Measurements from ENCODE around the gene RNGTT.
A peak's percentile ranks its signal among the peaks of the same experiment; 100 is the strongest.
"Not testable (repeated sequence)": the region's sequence is repeated elsewhere in the genome, so short reads cannot be mapped to it uniquely, and the experiment has no call there.

Gene RNGTT

DNA sequence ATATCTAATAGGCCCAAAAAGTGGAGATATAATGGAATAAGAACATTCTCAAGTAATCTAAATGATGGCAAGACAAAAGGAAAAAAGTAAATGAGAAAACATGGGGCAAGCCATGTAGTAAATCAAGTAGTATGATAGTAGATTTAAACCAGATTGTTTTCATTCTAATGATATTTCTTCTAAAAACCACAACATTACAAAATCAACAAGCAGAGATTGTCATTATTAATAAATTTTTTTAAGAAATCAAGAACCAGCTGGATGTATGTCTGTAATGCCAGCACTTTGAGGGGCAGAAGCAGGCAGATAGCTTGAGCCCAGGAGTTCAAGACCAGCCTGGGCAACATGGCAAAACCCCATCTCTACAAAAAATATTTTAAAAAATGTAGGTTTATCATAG is 155.0 kb downstream of the RNGTT start:
- DNase-seq (ENCODE audit: low spot score), result no peak

DNA sequence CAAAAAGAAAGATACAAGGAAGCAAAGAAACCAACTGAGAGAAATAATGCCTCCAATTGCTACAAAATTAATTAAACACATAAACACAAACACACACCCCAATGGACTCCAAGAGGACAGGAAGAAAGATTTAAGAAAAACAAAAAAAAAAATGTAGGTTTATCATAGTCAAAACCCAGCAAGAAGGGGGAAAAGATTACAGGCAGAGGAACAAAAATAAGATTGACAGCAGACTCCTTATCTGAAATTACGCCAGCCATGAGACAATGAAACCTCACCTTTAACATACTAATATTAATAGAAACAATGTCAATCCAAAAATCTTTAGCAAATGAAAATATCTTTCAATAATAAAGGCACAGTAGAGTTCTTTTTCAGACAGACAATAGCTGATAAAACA is 155.8 kb downstream of the RNGTT start:
- no peak for DNase-seq (ENCODE audit: low spot score)

DNA sequence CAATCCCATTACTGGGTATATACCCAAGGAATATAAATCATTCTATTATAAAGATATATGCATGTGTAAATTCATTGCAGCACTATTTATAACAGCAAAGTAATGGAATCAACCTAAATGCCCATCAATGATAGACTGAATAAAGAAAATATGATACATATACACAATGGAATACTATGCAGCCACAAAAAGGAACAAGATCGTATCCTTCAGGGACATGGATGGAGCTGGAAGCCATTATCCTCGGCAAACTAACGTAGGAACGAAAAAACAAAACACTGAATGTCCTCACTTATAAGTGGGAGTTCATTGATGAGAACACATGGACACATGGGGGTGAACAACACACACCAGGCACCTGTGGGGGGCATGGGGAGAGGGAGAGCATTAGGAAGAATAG is 156.7 kb downstream of the RNGTT start:
- no peak for DNase-seq (ENCODE audit: low spot score)

DNA sequence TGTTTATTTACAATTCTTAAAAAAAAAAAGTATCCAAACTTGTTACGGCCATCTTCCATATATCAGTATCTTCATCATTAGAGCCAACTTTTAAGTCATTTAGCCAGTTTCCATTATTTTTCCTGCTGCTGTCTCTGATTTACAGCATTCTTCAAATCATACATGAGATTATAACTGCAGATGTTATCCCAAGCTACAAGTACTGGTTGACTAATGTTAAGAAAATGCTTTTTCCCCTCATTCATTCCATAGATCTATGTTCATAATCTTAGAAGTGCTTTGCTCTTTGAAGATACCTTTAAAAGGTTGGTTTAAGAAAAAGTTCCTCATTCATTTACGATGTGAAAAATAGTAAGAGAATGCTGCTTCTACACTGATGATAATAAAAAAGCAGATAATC is 158.7 kb downstream of the RNGTT start:
- no peak for DNase-seq (ENCODE audit: low spot score)

DNA sequence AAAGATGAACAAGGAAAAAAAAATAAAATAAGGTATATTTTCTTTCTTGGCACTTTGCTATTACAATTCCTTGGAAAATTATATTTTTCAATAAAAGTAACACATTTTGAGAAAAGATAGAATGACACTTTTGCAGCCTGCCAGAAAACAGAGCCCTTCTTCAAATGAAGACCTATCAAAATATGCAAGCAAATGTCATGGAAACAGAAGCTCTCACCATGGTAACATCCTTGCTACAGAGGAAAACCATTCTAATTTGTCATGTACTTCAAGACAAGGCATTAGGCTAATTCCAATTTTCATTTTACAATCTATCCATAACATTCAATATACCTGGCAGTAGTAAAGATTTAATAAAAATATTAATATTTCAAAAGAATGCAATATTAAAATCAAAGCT is 177.9 kb downstream of the RNGTT start:
- DNase-seq (ENCODE audit: low spot score), result no peak

DNA sequence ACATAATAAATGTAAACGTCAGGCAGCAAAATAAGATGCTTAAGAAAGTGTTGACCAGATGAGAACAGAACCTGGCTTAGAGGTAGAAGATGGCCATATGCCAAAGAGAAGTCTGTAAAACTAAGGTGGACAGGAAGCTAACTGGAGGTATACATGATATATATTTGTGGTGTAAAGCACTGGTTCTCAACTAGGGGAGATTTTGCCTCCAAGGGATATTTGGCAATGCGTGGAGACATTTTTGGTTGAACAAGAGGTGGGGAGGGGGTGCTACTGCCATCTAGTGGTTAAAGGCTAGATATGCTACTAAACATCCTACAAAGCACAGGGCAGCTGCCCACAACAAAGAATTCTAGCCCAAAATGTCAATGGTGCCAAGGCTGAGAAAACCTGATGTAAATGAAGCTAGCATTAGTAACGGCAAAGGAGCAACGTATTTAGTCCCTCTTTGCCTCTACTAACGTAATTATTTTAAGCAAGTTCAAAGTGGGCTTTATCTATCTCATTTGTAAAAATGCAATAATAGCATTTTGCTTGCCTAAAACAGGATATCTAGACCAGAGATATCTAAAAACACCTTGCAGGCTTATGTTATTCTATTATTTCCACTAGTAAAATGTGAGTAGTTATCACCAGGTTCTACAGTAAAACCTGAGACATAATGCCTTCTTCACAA is 182.6 kb downstream of the RNGTT start:
- DNase-seq (ENCODE audit: low spot score), result peak; percentile 91

DNA sequence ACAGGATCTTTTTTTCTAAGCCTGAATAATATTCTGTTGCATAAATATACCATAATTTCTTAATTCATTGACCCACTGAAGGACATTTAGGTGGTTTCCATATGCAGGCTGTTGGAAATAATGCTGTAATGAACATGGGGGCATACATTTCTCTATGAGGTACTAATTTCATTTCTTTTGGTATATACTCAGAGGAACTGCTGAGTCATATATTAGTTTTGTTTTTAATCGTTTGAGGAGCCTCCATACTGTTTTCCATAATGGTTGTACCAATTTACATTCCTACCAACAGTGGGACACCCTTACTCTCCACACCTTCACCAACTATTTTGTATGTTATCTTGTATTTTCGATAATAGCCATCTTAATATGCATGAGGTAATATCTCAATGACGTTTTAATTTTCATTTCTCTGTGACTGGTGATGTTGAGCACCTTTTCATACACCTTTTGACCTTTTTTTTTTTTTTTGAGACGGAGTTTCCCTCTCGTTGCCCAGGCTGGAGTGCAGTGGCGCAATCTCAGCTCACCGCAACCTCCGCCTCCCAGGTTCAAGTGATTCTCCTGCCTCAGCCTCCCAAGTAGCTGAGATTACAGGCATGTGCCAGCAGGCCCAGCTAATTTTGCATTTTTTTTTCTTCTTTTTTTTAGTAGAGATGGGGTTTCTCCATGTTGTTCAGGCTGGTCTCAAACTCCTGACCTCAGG is 187.4 kb downstream of the RNGTT start:
- DNase-seq (ENCODE audit: low spot score), result no peak

DNA sequence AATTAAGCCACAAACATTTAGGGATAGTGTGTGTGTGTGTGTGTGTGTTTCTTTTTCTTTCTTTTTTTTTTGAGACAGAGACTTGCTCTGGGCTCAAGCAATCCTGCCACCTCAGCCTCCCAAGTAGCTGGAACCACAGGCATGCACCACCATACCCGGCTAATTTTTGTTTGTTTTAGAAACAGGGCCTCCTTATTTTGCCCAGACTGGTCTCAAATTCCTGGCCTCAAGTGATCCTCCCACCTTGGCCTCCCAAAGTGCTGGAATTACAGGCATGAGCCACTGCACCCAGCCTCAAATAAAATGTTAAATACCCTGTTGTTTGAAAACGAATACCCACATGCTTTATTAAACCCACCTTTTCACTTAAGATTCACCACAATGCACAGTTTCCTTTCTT is 195.3 kb downstream of the RNGTT start:
- DNase-seq (ENCODE audit: low spot score), result not testable (repeated sequence)

DNA sequence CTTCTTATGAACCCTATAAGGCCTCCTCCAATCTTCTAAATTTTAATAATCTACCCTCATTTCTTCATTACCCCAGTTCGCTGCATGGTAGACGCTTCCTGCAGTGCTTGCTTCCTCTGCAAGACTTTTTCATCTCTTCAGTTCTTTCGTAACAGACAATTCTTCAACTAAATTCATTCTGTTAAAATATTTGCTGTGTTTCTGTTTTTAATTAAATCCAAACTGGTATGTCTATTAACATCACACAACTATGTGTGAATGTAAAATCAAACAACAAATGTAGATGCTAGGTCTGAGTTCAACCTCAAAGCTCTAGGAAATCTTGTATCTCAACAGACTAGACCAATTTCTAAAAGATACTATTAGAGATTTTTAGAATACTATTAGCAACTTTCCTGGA is 199.3 kb downstream of the RNGTT start:
- DNase-seq (ENCODE audit: low spot score), result no peak

DNA sequence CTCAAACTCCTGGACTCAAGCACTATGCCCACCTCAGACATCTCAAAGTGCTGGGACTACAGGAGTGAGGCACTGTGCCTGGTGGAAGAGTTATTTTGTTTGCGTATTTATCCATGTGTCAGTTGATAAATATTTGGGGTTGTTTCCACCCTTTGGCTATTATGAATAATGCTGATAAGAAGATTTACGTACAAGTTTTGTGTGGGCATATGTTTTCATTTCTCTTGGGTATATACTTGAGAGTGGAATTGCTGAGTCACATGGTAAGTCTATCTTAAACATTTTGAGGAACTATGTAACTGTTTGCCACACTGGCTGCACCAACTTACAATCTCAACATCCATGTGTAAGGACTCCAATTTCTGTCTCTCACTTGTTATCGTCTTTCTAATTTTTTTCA is 200.3 kb downstream of the RNGTT start:
- DNase-seq (ENCODE audit: low spot score), result no peak

DNA sequence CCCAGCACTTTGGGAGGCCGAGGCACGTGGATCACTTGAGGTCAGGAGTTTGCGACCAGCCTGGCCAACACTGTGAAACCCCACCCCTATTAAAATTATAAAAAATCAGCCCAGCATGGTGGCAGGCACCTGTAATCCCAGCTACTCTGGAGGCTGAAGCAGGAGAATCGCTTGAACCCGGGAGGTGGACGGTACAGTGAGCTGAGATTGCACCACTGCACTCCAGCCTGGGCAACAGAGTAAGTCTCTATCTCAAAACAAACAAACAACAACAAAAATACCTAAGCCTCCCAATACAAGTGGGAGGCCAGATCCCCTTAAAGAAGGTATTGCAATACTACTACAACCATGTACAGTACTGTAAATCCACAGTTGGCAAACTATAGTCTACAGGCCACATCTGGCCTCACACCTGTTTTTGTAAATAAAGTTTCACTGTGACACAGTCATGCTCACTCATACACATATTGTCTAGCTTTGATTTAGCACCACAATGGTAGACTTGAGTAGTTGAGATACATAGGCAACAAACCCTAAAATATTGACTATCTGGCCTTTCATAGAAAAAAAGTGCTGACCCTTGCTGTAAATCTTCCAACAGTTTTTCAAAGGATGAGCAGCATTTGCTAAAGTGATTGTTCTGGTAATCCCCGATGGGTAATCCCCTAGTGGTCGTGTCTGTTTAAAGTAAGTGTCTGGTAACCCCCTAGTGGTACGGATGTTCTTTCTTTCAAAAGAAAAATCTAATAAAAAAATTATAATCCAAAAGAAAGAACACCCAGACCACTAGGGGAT is 202.0 kb downstream of the RNGTT start:
- no peak for DNase-seq (ENCODE audit: low spot score)

DNA sequence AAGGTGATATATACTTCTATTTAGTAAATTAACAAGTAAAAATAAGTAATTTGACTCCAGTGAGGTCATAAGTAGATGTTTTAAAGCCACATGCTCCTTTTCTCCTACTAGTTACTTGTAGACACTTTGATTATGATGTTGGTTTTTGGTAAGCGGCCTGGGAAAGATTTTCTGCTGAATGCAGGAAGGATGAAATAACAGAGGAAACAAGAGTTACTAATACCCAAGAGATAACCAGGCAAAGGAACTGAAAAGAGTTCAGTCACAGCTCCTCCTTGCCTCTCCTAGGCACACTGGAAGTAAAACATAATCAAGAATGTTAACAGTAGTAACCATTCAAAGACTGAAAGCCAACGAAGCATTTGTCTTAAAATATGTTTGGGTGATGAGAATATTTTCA is 203.3 kb downstream of the RNGTT start:
- DNase-seq (ENCODE audit: low spot score), result no peak

DNA sequence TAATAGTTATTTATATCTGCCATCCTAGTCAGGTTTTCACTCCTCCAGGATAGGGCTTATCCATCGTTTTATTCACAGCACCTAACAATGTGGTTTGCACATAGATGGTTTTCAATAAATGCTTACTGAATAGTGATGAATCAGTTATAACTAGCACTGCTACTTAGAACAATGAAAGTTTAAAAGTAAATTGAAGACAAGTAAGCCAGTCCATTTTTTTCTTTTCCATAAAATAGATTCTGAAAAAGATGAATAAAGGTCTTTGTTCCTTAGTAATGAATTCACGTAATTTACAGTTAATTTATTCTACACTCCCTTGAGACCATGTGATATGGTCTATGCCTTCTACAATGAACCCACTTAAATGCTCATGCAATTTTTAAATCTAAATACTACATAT is 212.5 kb downstream of the RNGTT start:
- DNase-seq (ENCODE audit: low spot score), result no peak

DNA sequence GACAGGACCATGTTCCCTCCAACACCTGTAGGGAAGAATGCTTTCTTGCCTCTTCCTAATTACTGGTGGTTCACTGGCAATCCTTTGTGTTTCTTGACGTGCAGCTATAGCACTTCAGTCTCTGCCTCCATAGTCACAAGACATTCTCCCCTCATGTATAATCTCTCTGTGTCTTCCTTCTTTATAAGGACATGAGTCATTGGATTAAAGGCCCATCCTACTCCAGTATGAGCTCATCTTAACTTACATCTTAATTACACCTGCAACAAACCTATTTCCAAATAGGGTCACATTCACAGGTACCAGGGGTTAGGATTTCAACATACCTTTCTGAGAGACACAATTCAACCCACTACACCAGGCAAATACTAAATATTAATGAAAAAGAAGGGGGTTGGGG is 213.6 kb downstream of the RNGTT start:
- no peak for DNase-seq (ENCODE audit: low spot score)

DNA sequence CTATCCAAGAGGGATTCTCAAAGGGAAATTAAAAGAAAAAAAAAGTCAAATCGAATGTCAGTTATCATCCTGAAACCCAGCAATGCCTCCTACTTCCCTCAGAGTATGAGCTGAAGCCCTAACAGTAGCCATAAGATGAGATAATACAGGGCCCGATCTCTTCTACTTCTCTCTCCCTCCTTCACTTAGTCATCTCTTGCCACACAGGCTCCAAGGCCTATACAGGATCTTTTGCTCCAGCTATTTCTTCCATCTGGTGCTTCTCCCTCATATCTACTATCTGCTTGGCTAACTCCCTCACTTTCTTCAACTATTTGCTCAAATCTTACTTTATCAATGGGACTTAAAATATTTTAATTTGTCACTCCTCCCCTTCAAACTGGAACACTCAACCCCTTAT is 215.3 kb downstream of the RNGTT start:
- no peak for DNase-seq (ENCODE audit: low spot score)

DNA sequence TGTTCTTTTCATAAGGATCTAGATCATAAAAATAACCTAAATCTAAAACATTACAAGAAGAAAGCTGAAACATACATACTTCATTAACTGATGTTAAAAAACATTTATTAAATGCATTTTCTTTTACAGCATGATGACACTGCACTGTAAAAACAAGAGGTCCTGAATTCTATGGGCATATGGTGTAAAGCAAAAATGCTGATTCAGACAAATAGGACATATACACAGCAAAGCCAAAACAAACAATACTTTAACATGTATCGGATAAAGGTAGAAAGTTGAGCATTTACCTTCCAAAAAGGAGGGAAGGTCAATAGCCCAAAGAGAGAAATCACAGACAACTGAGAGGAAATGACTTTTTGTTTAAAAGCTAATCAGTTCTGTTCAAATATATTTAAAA is 221.5 kb downstream of the RNGTT start:
- DNase-seq (ENCODE audit: low spot score), result no peak

DNA sequence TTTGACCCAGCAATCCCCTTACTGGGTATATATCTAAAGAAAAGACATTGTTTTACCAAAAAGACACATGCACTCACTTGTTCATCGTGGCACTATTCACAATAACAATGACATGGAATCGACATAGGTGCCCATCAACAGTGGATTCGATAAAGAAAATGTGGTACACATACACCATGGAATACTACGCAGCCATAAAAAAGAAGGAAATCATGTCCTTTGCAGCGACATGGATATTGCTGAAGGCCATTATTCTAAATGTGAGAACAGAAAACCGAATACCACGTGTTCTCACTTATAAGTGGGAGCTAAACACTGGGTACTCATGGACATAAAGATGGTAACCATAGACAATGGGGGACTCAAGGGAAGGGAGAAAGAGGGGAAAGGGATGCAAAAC is 222.3 kb downstream of the RNGTT start:
- no peak for DNase-seq (ENCODE audit: low spot score)

DNA sequence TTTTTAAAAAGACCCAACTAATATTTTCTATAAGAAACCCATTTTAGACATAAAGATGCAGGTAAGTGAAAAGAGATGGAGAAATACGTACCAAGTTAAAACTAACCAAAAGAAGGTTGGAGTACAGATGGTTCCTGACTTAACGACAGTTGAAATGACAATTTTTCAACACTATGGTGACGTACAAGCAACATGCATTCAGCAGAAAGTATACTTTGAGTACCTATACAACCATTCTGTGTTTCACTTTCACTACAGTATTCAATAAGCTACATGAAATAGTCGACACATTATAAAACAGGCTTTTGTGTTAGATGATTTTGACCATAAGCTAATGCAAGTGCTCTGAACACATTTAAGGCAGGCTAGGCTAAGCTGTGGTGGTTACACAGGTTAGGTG is 228.9 kb downstream of the RNGTT start:
- no peak for DNase-seq (ENCODE audit: low spot score)

DNA sequence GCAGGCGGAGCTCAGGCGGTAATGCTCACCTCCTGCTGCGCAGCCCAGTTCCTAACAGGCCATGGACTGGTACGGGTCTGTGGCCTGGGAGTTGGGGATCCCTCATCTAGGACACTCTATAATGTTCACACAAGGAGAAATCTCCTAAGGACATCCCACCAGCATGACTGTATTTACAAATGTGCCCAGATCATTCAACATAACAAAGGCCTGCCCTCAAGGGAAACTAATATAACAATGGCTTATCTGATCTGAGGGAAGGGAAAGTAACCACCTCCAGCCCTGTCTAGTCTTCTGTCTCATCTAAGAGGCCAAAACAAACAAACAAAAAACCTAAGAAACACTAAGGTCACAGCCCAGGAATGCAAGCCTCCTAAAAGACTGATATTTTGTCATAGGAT is 232.8 kb downstream of the RNGTT start:
- no peak for DNase-seq (ENCODE audit: low spot score)

DNA sequence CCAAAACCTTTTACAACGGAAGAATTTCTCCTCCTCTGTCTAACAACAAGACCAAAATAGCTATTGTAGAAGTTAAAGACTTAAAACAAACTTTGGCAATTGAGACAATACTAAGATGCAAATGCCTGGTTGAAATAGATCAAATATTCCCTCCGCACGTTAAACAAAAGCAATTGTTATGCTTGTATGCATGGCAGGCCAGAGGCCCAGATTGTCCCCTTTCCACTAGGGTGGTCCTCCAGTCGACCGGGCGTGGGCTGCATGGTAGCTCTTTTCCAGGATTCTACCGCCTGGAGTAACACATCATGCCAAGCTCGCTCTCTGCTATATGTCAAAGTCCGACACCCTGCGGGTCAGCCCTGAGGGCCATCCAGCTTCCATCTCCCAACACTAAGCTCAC is 234.7 kb downstream of the RNGTT start:
- no peak for DNase-seq (ENCODE audit: low spot score)

DNA sequence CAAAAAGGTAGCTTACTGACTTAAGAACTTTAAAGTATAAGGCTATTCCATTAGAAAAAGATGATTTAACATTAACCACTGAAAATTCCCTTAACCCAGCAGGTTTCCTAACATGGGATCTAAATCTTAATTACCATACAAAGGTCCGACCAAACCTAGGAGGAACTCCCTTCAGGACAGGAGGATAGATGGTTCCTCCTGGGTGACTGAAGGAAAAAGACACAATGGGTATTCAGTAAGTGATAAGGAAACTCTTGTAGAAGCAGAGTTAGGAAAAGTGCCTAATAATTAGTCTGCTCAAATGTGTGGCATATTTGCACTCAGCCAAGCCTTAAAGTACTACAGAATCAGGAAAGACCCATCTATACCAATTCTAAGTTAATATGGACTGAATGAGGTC is 237.0 kb downstream of the RNGTT start:
- not testable (repeated sequence) for DNase-seq (ENCODE audit: low spot score)

DNA sequence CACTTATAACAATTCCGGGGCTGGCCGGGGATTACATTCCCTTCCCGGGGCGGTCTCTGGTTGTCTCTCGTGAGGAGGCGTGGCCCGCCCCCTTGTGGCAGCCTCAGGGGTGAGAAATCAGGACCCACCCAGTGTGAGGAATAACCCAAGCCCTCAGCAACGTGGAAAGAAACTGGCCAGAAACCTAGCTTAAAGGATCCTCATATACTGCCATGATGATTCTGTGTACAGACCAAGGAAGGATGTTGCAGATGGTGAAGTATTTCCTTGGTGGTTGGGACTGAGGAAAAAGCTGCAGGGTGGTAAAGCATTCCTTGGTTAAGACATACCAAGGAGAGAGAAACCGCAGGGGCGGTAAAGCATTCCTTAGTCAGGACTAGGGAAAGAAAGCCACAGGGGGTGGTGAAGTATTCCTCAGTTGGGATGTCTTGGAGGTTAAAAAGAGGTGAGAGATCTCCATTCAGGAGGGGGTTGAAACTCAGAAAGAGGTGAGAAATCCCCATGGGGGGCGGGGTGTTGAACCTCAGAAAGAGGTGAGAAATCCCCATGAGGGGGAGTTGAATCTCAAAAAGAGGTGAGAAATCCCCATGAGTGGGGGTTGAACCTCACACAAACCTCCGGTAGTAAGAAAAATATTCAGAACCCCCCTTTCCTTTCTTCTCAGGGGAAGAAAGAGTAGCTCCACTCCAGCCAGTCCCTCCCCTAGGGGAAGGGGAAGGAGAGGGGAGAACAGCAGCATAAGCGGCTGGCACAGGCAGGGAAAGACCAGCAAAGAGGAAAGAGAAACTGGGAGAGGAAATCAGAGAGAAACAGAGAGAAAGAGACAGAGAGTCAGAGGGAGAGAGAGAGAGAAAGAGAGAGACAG is 238.1 kb downstream of the RNGTT start:
- no peak for DNase-seq (ENCODE audit: low spot score)

Measured in cerebellar cortex (tissue), 1 donor.